Measurements from ENCODE around the gene SYT1.

The SYT1 gene

DNA sequence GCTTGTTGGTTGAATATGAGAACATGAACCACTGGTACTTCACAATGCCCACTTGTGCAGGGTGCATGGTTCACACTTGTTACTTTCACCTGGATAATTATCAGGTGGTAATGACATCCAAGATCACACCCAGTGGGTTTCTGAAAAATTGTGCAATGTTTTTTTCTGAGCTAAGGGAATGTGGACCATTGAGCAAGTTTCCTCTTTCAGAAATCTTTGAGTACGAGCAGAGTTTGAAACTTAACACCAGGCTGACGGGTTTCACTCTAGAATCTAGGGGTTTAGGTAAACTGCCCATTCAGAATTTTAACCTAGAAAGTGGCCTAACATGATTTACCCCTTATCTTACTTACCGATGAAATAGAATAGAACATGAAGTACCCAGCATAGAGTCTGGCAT lies 436.6 kb downstream of the SYT1 start:
- DNase-seq: no peak

DNA sequence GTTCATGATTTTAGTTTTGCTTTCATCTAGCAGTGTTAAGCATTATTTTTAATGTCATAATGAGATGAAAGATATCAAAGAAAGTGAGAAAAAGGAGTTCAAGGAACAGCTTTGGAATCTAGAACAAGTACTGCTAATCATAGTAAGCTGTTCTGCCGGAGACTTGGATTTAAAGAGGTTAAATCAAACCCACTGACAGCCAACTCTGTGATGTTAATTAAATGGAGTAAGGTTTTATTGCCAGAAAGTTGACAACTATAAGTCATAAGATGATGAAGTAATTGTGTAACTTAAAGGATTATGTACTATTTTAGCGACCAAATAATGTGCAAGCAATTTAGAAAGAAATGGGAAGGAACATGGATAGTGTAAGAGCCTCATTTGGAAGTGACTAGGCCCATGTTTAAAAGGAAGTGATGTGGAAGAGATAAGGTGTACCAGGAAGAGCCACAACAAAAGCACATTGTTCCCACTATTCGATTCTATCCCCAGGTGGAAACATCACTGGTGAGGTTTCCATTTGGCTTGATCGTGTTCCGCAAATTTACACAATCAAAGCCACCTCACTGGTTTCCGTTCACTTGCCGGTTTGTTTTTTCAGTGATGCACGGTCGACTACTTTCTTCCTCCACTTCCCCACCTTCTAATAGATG lies 437.7 kb downstream of the SYT1 start:
- no peak for DNase-seq

DNA sequence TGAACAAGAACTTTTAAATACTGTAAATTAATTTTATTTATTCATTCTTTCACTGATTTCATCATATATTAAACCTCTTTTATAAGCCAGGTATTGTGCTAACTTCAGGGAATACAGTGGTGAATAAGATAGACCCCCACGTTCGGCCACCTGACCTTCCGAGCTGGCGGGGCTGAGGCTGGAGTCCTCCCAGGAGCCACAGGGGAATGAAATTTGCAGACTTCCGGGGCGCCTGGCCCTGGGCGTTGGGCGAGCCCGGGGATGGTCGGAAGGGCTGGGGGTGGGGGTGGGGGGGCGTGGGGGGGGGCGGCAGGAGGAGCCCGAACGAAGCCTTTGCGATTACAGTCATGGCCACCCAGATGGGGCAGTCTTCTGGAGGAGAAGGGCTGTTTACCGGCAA lies 442.8 kb downstream of the SYT1 start:
- no peak for DNase-seq

DNA sequence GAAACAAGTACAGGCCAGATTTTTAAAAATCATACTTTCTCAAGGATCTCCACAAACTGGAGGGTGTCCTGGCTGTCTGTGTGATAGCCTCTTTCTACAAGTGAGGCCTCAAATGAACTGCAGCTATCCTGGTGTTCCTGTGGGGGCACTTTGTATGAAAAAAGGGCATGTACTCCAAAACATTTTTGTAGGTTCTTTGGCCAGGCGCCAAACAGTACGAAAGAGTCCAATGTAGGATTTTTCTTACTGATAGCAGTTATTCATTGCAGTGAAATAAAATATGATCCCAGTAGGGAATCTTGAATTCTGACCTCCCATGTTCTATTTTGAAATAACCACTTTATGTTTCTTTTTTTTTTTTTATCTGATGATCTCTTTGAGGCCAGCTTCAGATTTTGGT lies 444.5 kb downstream of the SYT1 start:
- DNase-seq: no peak

DNA sequence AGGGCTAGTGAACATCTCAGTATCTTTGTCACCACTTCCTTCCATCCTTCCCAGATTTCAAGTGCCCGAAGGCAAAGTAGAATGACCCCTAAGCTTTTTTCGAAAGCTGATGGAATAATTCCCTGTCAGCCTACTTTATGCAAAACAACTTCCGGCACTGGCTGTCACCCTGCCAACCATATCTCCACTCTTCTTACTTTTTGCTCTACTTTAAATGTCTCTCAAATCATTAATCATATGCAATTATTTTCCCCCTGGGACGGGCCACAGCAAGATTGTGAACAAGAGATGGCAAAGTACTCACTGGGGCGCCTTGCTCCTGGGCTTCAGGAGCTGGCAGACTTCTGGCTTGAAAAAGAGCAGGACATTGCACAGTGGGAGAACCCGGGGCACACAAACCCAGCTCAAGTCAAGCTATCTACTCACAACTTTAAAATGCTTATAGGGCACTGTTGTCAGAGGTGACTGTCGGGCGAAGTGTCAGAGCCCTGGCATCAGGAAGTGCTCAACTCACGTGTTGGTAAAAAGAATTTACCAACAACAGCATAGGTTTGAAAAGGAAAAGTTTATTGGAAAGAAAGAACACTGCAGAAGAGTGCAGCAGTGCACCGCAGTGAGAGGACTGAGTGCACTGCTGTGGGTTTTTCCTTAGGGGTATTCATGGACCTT lies 452.7 kb downstream of the SYT1 start:
- no peak for DNase-seq

DNA sequence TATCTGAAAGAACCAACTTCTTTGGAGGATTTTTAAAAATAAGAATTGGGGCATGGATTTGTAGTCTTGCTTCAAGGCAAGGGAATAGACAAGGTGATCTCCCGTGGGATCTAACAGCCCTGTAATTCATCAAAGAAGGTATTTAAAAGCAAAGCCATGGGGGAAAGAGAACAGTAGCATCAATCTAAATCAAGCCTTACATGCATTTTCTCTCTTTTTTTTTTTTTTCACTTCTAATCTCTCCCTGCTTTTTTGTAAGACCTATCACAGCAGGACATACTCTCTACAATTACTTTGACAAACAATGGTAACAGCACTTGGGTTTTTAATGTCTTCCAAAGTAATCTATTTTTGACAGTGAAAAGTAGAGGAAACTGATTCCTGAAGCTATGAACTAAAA lies 458.3 kb downstream of the SYT1 start:
- no peak for DNase-seq

DNA sequence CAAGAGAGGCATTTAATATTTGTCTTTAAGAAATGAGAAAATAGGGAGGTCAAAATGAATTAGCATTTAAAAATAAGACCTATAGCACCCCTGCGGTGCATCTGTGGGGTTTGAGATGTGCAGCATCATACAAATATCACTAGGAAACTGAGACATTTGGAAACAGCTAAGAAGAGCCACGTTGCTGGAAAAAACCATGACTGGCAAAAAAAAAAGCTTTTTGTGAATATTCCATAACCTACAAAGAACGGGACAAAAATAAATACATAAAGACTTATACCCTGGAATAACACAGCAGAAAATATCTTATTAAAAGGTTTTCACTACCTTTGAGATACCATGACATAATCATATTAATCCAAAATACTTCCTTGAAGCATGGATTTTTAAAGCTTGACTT lies 460.0 kb downstream of the SYT1 start:
- DNase-seq: no peak

DNA sequence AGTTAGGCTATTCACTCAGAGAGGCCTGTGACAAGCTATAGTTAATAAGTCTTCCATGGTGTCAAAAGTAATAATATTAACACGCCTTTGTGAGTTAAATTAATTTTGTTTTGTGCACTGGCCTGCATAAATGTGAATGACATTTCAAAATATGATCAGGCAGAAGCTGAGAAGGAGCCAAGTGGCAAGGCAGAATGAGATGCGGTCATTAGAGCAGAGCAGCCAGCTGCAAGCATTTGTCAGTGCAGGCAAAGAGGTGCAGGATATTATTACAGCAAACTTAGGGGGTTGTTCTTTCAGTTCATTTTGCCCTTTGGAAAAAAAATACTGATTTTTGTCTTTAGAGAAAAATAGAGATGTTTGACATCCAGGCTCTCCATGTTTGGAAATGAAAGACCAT lies 461.6 kb downstream of the SYT1 start:
- peak; percentile 76 for DNase-seq

DNA sequence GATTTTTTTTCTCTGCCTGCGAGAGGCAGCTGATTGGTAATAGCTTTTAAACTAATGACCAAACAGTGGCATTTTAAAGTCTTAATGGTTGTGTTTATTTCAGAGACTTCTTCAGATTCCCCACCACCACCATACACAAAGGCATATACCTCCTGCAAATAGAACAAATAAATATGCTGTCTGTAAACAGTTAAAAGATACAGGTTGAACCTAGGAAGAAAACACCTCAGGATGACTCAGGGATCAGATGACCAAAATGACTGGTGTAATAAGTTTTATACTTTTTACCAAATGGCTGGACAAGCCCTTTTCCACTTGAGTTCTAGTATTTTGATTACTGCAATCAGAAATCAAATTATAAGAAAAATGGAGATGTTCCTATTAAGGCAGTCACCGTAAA lies 462.1 kb downstream of the SYT1 start:
- DNase-seq: peak; percentile 21

DNA sequence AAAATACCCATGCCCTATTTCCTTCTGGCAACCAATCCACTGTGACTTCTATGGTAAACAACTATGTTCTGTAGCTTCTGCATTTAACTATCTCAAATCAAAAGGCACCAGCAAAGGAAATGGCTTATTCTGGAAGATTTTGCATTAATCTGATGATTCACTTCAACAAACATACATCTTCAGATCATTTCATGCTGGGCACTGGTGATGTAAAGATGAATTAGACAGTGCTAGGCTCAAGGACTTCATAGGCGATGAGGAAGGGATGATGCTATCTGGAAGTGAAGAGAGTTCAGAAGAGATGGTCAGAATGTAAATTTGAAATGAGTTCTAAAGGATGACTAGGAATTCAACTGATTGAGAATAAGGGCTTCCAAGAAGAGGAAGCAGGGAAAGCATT lies 462.9 kb downstream of the SYT1 start:
- no peak for DNase-seq

DNA sequence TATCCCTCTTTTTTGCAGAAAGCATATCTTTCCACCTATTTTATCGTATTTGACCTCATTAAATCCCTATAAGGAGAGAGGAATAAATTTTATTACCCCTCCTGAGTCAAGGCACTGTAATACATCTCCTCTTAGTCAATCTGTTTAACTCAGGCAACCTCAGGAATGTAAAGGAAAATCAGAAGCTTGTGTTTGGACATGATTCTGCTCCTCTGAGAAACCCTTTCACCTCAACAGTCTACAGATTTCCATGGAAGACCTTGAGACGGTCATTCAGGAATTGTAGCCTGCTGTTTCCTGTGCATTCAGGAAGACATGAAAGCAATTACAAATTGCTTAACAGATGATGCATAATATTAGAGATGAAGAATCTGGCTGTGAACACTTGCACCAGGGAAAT lies 465.4 kb downstream of the SYT1 start:
- no peak for DNase-seq

DNA sequence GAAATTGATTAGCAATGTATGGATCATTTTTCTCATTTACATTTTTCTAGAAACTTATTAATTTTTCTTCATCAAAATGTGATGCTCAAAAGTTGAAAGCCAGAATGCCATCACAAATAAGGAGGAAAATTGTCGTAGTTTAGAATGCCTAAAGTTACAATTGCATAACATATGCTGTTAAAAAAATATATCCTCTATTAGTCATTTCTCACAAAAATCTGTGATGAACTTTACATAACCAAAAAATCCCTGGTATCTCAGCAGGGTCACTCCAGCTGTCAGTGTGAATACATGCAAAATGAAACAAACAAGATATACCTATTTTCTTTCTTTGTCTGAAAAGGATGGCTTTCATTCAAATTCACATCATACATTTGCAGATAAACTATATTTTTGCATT lies 467.3 kb downstream of the SYT1 start:
- no peak for DNase-seq

DNA sequence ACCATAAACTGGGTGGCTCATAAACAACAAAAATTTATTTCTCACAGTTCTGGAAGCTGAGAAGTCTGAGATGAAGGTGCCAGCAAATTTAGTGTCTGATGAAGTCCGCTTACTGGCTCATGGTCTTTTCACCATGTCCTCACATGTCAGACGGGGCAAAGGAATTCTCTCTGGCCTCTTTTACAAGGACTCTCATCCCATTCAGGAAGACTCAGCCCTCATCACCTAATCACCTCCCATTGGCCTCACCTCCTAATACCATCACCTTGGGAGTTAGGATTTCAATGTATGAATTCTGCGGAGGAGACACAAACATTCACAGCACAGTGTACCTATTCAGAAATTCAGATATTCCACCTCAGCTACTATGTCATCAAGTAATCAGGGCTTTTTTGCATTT lies 468.6 kb downstream of the SYT1 start:
- DNase-seq: no peak

DNA sequence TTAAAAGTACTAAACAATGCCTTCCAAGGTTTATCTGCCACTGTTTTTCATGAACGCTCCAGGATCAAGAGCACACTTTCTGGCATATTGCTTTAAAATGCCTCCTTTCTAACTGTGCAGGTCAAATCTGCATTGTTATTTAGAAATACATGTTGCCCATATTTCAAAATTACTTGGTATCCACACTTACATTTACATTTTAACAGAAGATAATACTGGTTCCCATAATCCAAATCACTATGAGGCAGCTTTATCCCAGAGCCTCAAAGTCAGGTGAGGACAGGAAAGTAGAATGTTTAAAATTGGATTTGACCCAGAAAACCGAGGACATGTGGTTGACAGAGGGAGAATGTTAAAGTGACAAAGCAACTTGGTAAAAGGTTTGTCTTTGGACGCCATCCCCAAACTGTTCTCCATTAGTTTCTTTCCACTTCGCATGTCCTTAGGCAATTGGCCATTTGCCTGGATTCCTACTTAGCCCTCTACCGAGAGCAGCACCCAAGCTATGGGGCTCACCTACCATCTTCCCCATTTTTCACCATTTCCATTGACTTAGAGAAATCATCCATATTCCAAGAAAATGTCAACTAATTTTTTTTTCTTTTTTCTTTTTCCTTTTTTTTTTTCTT lies 473.2 kb downstream of the SYT1 start:
- no peak for DNase-seq

DNA sequence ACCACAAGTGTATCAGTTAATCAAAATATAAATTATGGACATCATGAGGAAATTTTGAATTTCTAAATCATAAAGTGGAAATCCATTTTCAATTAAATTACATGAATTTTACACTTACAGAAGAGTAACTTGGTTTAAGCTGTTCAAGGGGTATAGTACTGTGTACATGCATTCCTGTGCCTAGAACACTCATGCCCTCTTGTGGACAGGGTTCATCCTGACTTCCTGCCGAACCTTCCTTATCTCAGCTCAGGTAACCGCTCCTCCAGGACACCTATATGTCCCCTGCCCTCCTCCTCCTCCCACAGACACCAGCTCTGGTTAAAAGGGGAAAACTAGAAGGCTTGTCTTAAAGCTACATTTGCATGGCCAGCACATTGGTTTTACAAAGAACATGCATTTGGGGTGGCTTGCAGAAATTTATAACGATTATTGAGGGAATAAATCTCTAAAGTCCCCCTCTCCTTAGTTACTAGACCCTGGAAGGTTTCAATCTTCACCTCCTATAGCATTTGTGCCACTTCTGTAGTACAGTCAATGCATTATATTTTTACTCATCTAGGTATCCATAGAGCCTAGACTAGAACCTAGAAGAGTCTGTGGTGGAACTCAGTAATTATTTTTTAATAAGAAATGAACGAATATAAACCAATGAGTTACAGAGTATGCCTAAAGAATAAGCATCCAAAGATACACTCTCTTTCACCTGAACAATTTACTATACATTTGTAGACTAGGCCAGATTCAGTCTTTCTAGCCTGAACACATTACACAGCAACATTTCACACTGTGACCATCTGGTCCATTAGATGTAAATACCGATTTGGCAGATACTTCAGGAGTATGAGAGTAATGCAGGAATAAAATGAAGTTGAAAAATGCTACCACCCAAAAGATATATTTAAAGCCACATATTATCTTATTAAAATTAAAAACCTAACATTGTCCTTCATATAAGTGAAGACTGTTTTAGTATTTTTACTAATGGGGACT lies 480.6 kb downstream of the SYT1 start:
- peak; percentile 36 for DNase-seq

DNA sequence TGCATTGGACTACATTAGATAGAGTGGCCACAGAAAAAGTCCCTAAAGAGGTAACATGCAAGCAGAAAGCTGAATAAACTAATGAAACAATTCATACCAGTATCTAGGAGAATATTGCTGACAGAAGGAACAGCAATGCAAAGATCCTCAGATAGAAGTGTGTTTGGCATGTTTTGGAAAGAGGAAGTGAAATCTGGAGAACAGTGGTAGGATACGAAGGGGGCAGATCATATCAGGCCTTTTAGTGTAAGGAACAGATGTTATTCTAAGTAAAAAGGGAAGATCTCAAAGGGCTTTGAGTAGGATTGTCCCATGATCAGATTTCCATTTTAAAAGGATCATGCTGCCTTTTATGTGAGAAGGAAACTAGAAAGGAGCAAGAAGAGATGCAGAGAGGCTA lies 483.3 kb downstream of the SYT1 start:
- DNase-seq: no peak

DNA sequence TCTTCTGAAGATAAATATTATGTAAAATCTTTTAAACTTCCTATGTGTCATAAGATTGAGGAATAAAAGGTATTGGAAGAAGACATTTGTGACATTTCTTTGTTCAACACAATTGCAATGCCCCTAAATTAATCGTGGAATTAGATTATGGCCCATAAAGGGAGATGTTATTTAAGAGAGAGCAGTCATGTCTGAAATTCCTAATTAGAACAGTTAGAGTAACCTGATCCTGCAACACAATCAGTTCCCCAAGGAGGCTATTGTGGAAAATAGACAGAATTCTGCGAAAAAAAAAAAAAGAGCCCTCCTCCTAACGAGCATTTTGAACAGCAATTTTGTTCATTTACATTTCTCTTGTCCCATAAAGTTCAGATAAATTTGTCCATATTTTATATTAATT lies 486.7 kb downstream of the SYT1 start:
- DNase-seq: no peak

DNA sequence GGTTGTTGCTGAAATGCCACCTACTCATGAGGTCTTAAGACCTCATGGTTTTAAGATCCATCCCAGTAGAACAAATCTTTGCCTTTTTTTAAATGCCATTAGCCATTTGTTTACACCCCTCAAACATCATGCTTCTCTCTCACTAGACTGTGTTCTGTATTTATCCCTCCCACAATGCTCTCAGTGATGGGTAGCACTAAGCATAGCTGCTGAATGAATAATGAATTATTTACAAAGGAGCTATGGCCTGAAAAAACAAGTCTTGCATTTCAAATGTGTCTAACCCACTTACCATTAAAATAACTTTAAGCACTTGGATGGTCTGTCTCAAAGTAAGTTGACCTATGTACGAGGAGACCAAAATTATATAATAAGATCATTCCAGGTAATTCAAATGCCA lies 491.6 kb downstream of the SYT1 start:
- no peak for DNase-seq

DNA sequence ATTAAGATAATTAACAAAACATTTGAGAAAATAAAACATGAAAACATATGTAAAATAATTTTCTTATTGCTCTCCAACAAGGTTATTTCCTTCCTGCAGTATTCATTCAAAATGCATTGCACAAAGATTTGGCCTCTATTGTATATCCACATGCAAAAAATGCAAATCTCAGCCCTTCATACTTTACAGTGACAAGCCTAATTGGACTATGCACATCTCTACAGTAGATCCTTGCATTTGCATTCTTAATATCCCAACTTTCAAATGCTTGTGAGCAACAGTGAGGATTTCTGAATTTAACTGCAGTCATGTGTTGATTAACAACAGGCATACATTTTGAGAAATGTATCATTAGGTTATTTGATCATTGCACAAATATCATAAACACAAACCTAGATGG lies 492.5 kb downstream of the SYT1 start:
- DNase-seq: no peak

DNA sequence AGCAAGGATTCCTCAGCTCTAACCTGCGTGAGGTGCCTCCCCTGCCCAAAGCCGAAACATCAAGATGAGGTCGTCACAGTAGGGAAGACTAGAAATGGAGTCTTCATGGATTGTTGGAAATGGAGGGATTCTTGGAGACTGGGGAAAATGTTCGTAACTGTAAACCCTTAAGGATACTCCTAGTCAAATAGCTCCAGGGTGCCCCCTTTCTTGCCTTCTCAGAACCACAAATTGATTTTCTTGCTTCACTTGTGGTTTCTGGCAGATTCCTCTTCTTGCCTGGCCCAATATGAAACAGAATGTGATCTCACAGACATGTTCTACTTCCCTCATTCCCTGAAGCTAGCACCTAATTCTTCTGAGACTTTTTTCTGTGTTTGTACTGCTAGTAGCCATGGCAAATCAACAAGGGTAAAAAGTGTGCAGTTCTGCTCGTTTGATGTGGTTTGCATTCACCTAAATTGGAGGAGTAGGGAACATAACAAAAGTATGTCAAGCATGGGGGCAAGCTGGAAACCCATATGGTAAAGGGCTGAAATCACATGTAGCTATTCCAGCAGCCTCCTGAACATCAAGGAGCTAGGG lies 494.2 kb downstream of the SYT1 start:
- DNase-seq: peak; percentile 36

DNA sequence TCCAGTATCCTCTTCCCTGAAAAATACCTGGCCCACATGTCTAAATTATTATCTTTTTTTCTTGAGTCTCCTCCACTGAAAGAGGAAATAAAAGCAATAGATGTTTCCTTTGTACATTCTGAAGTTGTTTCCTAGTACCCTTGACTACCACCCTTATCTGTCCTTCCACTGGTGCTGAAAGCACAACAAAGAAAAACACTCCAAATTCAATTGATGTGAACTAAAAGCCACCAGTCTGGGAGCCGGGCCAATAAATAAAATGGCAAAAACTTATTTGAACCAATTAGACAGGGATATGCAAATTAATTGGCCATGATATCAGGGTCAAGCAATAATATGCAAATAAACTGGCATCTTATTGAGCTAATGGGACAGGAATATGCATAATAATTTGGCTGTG lies 495.7 kb downstream of the SYT1 start:
- DNase-seq: peak; percentile 97

DNA sequence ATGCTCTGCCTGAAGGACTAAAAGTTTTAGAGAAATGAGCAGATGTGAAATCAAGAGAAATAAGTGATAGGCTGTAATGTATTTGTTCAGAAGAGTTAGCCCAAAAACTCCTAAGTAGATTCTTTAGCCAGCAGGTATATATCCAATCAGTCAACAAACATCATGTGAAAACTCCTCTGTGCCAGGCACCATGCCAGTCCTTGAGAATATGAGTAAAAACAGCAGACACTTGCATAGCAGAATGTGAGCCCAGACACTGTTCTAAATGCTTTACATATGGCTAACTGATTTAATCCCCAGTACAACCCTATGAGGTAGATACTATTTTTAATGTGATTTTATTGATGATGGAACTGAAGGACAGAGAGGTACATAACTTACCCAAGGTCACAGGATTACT lies 496.4 kb downstream of the SYT1 start:
- peak; percentile 27 for DNase-seq

DNA sequence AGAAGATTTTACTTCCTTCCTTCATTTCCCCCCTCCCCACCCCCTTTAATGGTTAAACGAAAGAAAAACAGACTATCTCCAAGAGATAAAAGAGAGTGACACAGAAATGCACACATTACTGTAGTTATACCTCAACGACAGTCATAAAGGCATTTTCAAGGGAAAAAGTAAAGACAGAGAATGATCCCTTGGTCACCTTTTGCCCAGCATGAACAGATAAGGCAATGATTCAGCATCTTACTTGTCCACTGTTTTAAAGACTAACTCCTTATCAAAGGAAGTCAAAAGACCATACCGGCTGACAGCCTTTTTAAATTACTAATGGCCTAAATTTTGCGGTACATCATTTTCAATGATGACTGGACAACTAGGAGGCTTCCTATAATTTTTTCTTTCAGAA lies 499.6 kb downstream of the SYT1 start:
- no peak for DNase-seq

Data from DMS79 treated with DMSO at 0.1 percent for 48 hours (cell line).